Kidney epithelial cell (primary cell): Measurements from ENCODE around the gene MAGI1. TPM values are rescaled to one million over a fixed set of nuclear protein-coding genes. Genes with fewer than 3 reads are reported as not detected.
"Not testable (repeated sequence)": the region's sequence is repeated elsewhere in the genome, so short reads cannot be mapped to it uniquely, and the experiment has no call there.

Experiments used
- DNase-seq: peaks from one replicate; pipeline ENCODE4 v3.0.0-alpha.2; 2010; ENCODE audit warnings: low read depth
- H3K27me3 ChIP-seq: 2 replicates; pipeline ENCODE4 v1.6.0; 2011; ENCODE audit warnings: low read length; ENCODE audit not compliant: control insufficient read depth, insufficient read depth
- H3K36me3 ChIP-seq: 2 replicates; pipeline ENCODE4 v1.5.1; 2011; ENCODE audit warnings: low read length; ENCODE audit not compliant: control insufficient read depth, insufficient read depth
- H3K4me3 ChIP-seq: 2 replicates; pipeline ENCODE4 v1.5.1; 2011; ENCODE audit warnings: low read depth, mild to moderate bottlenecking, control low read depth, low read length
- total RNA-seq: library from RNA; depleted of rRNA; stranded (reverse); fragments of >200 nt; gene quantifications from 2 replicates; pipeline ENCODE4 v1.2.3, GENCODE V29; 2015
- TF ChIP-seq, protein P1 (sequence below): IDR thresholded peaks from 2 replicates; pipeline ENCODE4 v1.5.1; 2011; ENCODE audit warnings: mild to moderate bottlenecking, moderate library complexity, low read length, control low read depth, inconsistent platforms; ENCODE audit not compliant: insufficient read depth, poor library complexity, severe bottlenecking

Gene MAGI1
- total RNA-seq, 1 donor from 2014 or later = 15.8 TPM

GRCh38 chr3:65616563-65616962 lies 422.2 kb downstream of the MAGI1 start:
- TF ChIP-seq, protein P1, sequence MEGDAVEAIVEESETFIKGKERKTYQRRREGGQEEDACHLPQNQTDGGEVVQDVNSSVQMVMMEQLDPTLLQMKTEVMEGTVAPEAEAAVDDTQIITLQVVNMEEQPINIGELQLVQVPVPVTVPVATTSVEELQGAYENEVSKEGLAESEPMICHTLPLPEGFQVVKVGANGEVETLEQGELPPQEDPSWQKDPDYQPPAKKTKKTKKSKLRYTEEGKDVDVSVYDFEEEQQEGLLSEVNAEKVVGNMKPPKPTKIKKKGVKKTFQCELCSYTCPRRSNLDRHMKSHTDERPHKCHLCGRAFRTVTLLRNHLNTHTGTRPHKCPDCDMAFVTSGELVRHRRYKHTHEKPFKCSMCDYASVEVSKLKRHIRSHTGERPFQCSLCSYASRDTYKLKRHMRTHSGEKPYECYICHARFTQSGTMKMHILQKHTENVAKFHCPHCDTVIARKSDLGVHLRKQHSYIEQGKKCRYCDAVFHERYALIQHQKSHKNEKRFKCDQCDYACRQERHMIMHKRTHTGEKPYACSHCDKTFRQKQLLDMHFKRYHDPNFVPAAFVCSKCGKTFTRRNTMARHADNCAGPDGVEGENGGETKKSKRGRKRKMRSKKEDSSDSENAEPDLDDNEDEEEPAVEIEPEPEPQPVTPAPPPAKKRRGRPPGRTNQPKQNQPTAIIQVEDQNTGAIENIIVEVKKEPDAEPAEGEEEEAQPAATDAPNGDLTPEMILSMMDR = no peak
- Histone ChIP-seq H3K36me3 (no peaks in the 10 kb centered on the region), H3K4me3 (no peak overlapping the region), H3K27me3 (no peaks in the 10 kb centered on the region)
- no peak for DNase-seq

GRCh38 chr3:65615329-65615728 lies 423.4 kb downstream of the MAGI1 start:
- no peak overlapping the region for H3K4me3 ChIP-seq
- TF ChIP-seq, protein P1 = no peak
- H3K36me3 ChIP-seq = no peaks in the 10 kb centered on the region
- H3K27me3 ChIP-seq = no peaks in the 10 kb centered on the region
- DNase-seq = no peak

DNA sequence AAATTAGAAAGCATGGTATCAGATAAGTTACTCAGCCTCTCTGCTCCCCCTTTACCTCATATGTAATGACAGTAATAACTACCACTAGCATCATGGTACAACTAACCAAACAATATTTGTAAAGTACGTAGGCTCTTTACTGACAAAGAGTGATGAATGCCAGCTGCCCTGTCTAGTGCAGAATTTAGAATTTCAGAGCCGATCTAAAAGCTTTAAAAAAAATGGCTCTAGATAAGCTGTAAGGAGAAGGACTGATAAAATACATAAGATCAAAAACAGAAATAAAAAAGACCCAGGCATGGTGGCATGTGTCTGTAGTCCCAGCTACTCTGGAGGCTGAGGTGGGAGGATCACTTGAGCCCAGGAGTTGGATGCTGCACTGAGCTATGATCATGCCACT lies 424.1 kb downstream of the MAGI1 start:
- DNase-seq = no peak
- Histone ChIP-seq H3K36me3 (no peaks in the 10 kb centered on the region), H3K4me3 (no peak overlapping the region), H3K27me3 (no peaks in the 10 kb centered on the region)
- TF ChIP-seq, protein P1 = no peak

DNA sequence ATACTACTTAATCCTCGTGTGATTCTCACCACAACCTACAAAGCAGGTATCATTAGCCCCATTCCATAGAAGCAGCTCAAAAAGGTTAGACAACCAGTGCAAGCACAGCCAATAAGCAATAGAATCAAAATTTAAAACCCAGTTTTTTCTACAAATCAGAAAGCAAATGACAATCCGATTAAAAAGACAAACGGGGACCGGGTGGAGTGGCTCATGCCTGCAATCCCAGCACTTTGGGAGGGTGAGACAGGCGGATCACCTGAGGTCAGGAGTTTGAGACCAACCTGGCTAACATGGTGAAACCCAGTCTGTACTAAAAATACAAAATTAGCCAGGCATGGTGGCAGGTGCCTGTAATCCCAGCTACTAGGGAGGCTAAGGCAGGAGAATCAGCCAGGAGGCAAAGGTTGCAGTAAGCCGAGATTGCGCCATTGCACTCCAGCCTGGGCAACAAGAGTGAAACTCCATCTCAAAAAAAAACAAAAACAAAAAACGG lies 430.7 kb downstream of the MAGI1 start:
- not testable (repeated sequence) for H3K4me3 ChIP-seq, H3K27me3 ChIP-seq, DNase-seq, H3K36me3 ChIP-seq

GRCh38 chr3:65607101-65607500 lies 431.6 kb downstream of the MAGI1 start:
- no peaks in the 10 kb centered on the region for H3K36me3 ChIP-seq
- no peak overlapping the region for H3K4me3 ChIP-seq
- no peaks in the 10 kb centered on the region for H3K27me3 ChIP-seq
- no peak for DNase-seq
- TF ChIP-seq, protein P1 = no peak

DNA sequence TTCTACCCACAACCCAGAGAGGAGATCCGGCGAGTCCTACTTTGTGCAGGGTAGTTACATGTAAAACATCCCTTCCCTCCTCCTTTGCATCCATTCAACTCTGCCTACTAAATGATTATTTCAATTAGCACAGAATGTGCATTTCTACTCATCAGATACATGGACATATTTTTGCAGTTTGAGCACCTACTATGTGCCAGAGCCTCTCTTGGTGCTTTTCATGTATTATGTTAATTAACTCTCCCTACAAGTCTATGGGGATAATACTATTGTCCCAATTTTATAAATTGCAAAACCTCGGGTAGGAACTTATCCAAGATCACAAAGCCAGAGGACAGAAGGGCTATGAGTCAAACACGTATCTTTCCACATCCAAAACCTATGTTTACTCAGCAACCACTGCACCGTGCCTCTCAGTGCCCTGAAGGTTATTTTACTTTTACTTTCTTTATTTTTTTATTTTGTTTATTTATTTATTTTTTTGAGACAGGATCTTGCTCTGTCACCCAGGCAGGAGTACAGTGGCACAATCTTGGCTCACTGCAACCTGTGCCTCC lies 432.8 kb downstream of the MAGI1 start:
- TF ChIP-seq, protein P1 = no peak
- H3K27me3 ChIP-seq = no peaks in the 10 kb centered on the region
- no peaks in the 10 kb centered on the region for H3K36me3 ChIP-seq
- H3K4me3 ChIP-seq = no peak overlapping the region
- DNase-seq = no peak
